Measurements from ENCODE around the gene CHRM3. TPM values are rescaled to one million over a fixed set of nuclear protein-coding genes. Genes with fewer than 3 reads are reported as not detected.
"Not testable (repeated sequence)": the region's sequence is repeated elsewhere in the genome, so short reads cannot be mapped to it uniquely, and the experiment has no call there.

CHRM3 gene
- total RNA-seq, 6 experiments from 2014 or later: under 0.01 to 2.3 (median 0.99) TPM

DNA sequence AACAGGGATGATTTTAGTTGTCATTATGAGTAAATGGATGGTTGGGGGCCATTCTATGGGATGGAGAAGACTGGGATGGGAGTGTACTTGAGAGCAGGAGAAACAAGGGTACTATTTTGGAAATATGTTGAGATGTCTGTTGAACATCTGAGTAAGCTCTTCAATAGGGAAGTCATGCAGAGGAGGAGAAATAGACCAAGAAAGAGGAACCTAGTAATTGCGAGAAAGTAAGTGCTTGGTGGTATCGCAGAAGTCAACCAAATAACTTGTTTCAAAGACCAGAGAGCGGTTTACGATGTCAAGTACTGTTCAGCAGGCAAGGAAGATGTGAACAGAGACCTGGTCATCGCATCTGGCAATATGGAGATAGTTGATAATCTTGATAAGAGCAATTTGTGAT, 22.4 kb upstream of the CHRM3 start:
- TF ChIP-seq, protein P1, sequence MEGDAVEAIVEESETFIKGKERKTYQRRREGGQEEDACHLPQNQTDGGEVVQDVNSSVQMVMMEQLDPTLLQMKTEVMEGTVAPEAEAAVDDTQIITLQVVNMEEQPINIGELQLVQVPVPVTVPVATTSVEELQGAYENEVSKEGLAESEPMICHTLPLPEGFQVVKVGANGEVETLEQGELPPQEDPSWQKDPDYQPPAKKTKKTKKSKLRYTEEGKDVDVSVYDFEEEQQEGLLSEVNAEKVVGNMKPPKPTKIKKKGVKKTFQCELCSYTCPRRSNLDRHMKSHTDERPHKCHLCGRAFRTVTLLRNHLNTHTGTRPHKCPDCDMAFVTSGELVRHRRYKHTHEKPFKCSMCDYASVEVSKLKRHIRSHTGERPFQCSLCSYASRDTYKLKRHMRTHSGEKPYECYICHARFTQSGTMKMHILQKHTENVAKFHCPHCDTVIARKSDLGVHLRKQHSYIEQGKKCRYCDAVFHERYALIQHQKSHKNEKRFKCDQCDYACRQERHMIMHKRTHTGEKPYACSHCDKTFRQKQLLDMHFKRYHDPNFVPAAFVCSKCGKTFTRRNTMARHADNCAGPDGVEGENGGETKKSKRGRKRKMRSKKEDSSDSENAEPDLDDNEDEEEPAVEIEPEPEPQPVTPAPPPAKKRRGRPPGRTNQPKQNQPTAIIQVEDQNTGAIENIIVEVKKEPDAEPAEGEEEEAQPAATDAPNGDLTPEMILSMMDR (IDR thresholded peaks at IDR 0.05): no peak
- no peak for TF ChIP-seq POLR2A (IDR thresholded peaks at IDR 0.05)
- H3K9me3 ChIP-seq: no peaks in the 10 kb centered on the region
- no peak overlapping the region for H3K4me3 ChIP-seq
- no peaks in the 10 kb centered on the region for H3K4me1 ChIP-seq
- peak in 1 of 4 donors; percentile 17 for ATAC-seq
- no peaks in the 10 kb centered on the region for H3K36me3 ChIP-seq
- H3K27ac ChIP-seq: no peak overlapping the region
- intact Hi-C loops (cut with DNase I): no loop called here
- WGBS (ENCODE audit: insufficient coverage, low coverage, low lambda C conversion rate, missing lambda C conversion rate): 80% methylated on average over 5 of the region's 5 CpGs
- H3K27me3 ChIP-seq: no peaks in the 10 kb centered on the region
- no peak for DNase-seq

DNA sequence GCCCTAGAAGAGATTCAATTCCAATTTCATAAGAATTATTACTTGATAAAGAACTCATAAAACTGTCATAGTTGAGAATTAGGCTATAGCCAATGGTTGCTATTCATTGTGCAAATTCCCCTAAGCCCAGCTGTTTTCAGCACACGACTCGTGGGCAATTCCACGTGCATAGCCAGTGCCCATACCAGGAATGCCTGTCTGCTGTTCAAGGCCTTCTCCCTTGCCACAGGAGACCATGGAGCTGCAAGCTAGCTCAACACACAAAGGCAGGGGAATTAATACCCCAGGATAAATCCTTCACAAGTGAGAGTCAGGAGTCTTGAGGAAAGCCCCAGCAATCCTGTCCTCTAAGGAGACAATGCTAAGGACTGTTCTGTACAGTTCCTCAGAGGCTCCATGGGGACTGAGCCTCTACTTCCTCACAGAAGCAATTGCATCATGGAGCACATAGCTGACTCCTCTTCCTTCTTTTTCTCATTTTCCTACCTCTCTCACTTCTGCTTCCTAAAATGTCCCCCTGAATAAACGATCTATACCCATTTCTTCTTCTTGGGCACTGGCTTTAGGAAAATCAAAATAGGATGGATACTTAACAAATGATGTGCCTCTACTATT, 19.1 kb upstream of the CHRM3 start:
- Histone ChIP-seq H3K36me3 (no peaks in the 10 kb centered on the region), H3K9me3 (no peaks in the 10 kb centered on the region), H3K4me1 (no peaks in the 10 kb centered on the region), H3K27me3 (no peaks in the 10 kb centered on the region), H3K27ac (no peak overlapping the region), H3K4me3 (no peak overlapping the region)
- no peak for TF ChIP-seq POLR2A (IDR thresholded peaks at IDR 0.05)
- TF ChIP-seq, protein P1 (IDR thresholded peaks at IDR 0.05): no peak
- intact Hi-C loops (cut with DNase I): no loop called here
- ATAC-seq: peak in 2 of 4 donors; percentile 30 to 43
- 33% methylated on average over 2 of the region's 4 CpGs for WGBS (ENCODE audit: insufficient coverage, low coverage, low lambda C conversion rate, missing lambda C conversion rate)
- no peak for DNase-seq

DNA sequence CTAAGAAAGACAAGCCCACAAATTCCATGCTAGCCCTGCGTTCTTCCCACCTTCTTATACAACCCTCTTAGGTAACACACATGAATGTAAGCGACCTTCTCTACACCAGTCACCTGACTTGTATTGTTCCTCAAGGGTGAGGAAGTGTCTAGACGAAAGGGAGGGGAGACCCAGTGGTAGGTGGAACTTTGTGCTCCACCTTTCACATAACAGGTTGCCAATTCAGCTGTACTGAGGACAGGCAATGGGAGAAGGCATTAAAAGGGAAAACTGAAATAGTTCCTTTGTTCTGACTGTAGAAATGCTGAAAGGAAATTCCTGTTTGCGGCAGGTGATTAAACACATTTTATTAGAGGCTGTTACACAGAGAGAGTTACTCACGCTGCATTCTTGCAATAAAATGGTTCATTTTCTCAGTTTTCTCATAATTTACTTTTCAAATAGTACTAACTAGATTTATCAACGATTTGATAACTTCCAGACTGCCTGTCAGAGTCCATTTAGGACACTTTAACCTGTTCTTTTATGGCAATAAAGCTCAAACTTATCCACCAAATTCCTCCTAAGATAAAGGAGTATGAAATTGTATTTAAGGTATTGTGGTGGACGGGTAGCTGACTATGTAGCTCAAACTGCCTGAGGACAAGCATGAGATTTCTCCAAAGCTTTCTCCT, 17.8 kb upstream of the CHRM3 start:
- Histone ChIP-seq H3K36me3 (no peaks in the 10 kb centered on the region), H3K27me3 (no peaks in the 10 kb centered on the region), H3K9me3 (no peaks in the 10 kb centered on the region), H3K4me1 (no peaks in the 10 kb centered on the region), H3K4me3 (no peak overlapping the region), H3K27ac (no peak overlapping the region)
- intact Hi-C loops (cut with DNase I): no loop called here
- TF ChIP-seq POLR2A (IDR thresholded peaks at IDR 0.05): no peak
- TF ChIP-seq, protein P1 (IDR thresholded peaks at IDR 0.05): no peak
- WGBS (ENCODE audit: insufficient coverage, low coverage, low lambda C conversion rate, missing lambda C conversion rate): 47% methylated on average over 7 of the region's 7 CpGs
- DNase-seq: no peak
- no peak for ATAC-seq

DNA sequence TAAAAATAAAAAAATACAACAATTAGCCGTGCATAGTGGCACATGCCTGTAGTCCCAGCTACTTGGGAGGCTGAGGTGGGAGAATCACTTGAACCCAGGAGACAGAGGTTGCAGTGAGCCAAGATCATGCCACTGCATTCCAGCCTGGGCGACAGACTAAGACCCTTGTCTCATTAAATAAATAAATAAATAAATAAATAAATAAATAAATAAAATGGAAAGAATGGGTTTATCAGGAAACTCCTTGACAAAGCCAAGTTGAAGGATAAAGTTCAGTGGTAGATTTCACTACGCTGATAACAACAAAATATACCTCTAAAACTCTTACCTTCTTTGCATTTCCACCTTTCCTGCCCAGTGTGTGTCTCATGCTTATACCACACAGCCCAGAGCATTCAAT, 15.5 kb upstream of the CHRM3 start:
- intact Hi-C loops (cut with DNase I); H3K4me3 ChIP-seq; H3K27me3 ChIP-seq; H3K4me1 ChIP-seq; DNase-seq; ATAC-seq; H3K9me3 ChIP-seq; H3K36me3 ChIP-seq; H3K27ac ChIP-seq: not testable (repeated sequence)
- WGBS (ENCODE audit: insufficient coverage, low coverage, low lambda C conversion rate, missing lambda C conversion rate): 52% methylated on average over 3 of the region's 3 CpGs

DNA sequence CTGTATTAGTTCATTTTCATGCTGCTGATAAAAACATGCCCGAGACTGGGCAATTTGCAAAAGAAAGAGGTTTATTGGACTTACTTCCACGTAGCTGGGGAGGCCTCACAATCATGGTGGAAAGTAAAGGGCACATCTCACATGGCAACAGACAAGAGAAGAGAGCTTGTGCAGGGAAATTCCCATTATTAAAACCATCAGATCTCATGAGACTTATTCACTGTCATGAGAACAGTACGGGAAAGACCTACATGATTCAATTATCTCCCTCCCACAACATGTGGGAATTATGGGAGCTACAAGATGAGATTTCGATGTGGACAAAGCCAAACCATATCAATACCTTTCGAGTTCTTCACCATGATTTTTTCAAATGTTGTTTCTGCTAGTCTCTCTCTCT, 3.7 kb upstream of the CHRM3 start:
- Histone ChIP-seq H3K27me3 (no peaks in the 10 kb centered on the region), H3K27ac (no peak overlapping the region), H3K4me3 (no peak overlapping the region), H3K9me3 (no peaks in the 10 kb centered on the region), H3K36me3 (no peaks in the 10 kb centered on the region), H3K4me1 (peaks cover 0 to 19% (median 0%) of the 10 kb centered on the region in 4 donors)
- intact Hi-C loops (cut with DNase I): no loop called here
- DNase-seq (no peak), ATAC-seq (no peak)
- WGBS (ENCODE audit: insufficient coverage, low coverage, low lambda C conversion rate, missing lambda C conversion rate): 41% methylated on average over 4 of the region's 5 CpGs
- no peak for TF ChIP-seq POLR2A (IDR thresholded peaks at IDR 0.05)
- TF ChIP-seq, protein P1 (IDR thresholded peaks at IDR 0.05): no peak
